ENCODE data around the gene PIGH.
"Not testable (repeated sequence)": the region's sequence is repeated elsewhere in the genome, so short reads cannot be mapped to it uniquely, and the experiment has no call there.

PIGH gene

DNA sequence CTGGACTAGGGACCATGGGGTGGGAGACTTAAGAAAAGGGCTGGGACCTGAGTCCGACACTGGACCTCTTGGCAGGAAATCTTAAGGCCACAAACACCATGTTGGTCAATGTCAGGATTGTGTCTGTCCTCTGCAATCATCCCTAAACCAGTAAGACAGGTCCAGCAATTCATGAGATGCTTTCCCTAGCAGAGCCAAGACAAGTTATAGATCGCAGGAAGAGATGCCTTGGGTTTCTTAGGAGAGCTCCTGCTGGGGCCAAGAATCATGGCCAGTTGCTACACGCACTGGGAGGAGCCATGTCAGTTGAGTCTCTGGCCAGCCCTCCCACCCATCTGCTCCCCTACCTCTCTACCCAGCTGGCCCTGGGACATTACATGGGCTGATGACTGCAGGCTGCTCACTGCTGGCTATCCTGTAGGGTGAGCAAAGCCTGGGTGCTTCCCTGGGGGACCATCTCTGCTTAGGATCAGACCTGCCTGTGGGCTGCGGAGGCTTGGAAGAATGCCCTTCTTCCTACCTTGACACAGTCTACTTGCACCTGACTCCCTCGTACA lies 52.8 kb downstream of the PIGH start:
- no peak for FAIRE-seq

DNA sequence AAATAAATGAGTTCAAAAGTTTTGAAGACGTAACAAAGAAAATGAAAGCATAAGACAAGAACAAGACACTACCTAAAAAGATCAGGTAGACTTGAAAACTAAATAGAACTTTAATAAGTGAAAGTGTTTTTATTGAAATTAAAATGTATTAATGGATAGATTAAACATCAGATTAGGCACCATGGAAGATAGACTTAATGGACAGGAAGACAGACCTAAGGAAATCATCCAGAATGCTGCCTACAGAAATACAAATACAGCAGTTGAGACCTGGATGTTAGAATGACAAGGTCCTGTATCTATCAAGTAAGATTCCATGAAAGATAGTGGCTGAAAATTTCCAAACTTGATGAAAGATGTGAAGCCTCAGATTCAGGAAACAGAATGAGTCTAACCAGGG lies 55.5 kb downstream of the PIGH start:
- no peak for FAIRE-seq

DNA sequence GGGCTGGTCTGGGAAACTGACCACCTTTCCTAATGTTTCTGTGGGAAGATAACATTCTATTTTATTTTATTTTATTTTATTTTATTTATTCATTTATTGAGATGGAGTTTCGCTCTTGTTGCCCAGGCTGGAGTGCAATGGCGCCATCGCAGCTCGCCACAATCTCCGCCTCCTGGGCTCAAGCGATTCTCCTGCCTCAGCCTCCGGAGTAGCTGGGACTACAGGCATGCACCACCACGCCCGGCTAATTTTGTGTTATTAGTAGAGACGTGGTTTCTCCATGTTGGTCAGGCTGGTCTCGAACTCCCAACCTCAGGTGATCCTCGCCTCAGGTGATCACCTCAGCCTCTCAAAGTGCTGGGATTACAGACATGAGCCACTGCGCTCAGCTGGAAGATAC lies 57.4 kb downstream of the PIGH start:
- FAIRE-seq = not testable (repeated sequence)

- no peak for FAIRE-seq
Observed at GRCh38 chr14:67541448-67542387, 58.4 kb downstream of the PIGH start.
